ENCODE measurements around the gene LAMA5.

- TF ChIP-seq, protein P1, sequence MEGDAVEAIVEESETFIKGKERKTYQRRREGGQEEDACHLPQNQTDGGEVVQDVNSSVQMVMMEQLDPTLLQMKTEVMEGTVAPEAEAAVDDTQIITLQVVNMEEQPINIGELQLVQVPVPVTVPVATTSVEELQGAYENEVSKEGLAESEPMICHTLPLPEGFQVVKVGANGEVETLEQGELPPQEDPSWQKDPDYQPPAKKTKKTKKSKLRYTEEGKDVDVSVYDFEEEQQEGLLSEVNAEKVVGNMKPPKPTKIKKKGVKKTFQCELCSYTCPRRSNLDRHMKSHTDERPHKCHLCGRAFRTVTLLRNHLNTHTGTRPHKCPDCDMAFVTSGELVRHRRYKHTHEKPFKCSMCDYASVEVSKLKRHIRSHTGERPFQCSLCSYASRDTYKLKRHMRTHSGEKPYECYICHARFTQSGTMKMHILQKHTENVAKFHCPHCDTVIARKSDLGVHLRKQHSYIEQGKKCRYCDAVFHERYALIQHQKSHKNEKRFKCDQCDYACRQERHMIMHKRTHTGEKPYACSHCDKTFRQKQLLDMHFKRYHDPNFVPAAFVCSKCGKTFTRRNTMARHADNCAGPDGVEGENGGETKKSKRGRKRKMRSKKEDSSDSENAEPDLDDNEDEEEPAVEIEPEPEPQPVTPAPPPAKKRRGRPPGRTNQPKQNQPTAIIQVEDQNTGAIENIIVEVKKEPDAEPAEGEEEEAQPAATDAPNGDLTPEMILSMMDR (IDR thresholded peaks at IDR 0.05) = no peak
- no peak for TF ChIP-seq POLR2A (IDR thresholded peaks at IDR 0.05)
Measured at GRCh38 chr20:62319346-62319909, 47.7 kb downstream of the LAMA5 start.

Measured in lower leg skin (tissue), 3 donors.